Inflammatory macrophage treated with lipopolysaccharide for 1 hour (primary cell): ENCODE measurements around the gene MAPK4.
"Not testable (repeated sequence)": the region's sequence is repeated elsewhere in the genome, so short reads cannot be mapped to it uniquely, and the experiment has no call there.

Experiments used
- DNase-seq, 2 donors: peaks; one replicate each; pipeline ENCODE4 v3.0.0-alpha.2; 2020 to 2022

The MAPK4 gene

GRCh38 chr18:50559752-50560680, at the start of gene MAPK4:
MAPK4 (plus strand) TSS chr18:50560087; CDS start chr18:50663959, 103,872 bp downstream.
- no peak for DNase-seq

GRCh38 chr18:50517277-50517676, 42.6 kb upstream of the MAPK4 start:
- not testable (repeated sequence) for DNase-seq

GRCh38 chr18:50518787-50519546, 40.9 kb upstream of the MAPK4 start:
- no peak for DNase-seq

GRCh38 chr18:50523165-50523564, 36.7 kb upstream of the MAPK4 start:
- DNase-seq: no peak

GRCh38 chr18:50527636-50528307, 32.1 kb upstream of the MAPK4 start:
- DNase-seq: no peak

GRCh38 chr18:50528806-50529205, 31.1 kb upstream of the MAPK4 start:
- no peak for DNase-seq

- not testable (repeated sequence) for DNase-seq
Observed at GRCh38 chr18:50533822-50534221, 26.1 kb upstream of the MAPK4 start.

- not testable (repeated sequence) for DNase-seq
Observed at GRCh38 chr18:50544476-50544875, 15.4 kb upstream of the MAPK4 start.

GRCh38 chr18:50545936-50546335, 14.0 kb upstream of the MAPK4 start:
- DNase-seq: no peak

GRCh38 chr18:50548160-50548559, 11.7 kb upstream of the MAPK4 start:
- DNase-seq: no peak

- DNase-seq: not testable (repeated sequence)
Observed at GRCh38 chr18:50551651-50552050, 8.2 kb upstream of the MAPK4 start.

- DNase-seq: no peak
Observed at GRCh38 chr18:50558157-50558556, 1.7 kb upstream of the MAPK4 start.

- no peak for DNase-seq
Observed at GRCh38 chr18:50558948-50559751, 737 bp upstream of the MAPK4 start.

- no peak for DNase-seq
Observed at GRCh38 chr18:50560681-50561629, 1.1 kb downstream of the MAPK4 start.

- not testable (repeated sequence) for DNase-seq
Observed at GRCh38 chr18:50562258-50562657, 2.4 kb downstream of the MAPK4 start.

GRCh38 chr18:50562686-50563085, 2.8 kb downstream of the MAPK4 start:
- no peak for DNase-seq

GRCh38 chr18:50563376-50563775, 3.5 kb downstream of the MAPK4 start:
- DNase-seq: no peak

- no peak for DNase-seq
Observed at GRCh38 chr18:50569930-50570329, 10.0 kb downstream of the MAPK4 start.

- DNase-seq: no peak
Observed at GRCh38 chr18:50571606-50572005, 11.7 kb downstream of the MAPK4 start.

GRCh38 chr18:50573196-50573595, 13.3 kb downstream of the MAPK4 start:
- DNase-seq: not testable (repeated sequence)

- no peak for DNase-seq
Observed at GRCh38 chr18:50573679-50574078, 13.8 kb downstream of the MAPK4 start.
